Sigmoid colon (tissue), 3 donors: ENCODE measurements around the gene NAGS.

ENCODE experiments used
- POLR2A ChIP-seq, 2 donors: fragments of 450-650 bp; IDR thresholded peaks; one replicate each; pipeline ENCODE4 v1.6.1; 2016; ENCODE audit warnings: antibody characterized with exemption in 2 of 2, mild to moderate bottlenecking in 2 of 2, moderate library complexity in 2 of 2
- TF ChIP-seq, protein P1 (sequence below), 4 experiments: fragments of 450-650 bp in 3 of 4; fragments of 200-600 bp in 1 of 4; IDR thresholded peaks; one replicate each; pipeline ENCODE4 v1.5.1; 2016 to 2019; ENCODE audit warnings: antibody characterized with exemption in 4 of 4, mild to moderate bottlenecking in 3 of 4, moderate library complexity in 2 of 4

DNA sequence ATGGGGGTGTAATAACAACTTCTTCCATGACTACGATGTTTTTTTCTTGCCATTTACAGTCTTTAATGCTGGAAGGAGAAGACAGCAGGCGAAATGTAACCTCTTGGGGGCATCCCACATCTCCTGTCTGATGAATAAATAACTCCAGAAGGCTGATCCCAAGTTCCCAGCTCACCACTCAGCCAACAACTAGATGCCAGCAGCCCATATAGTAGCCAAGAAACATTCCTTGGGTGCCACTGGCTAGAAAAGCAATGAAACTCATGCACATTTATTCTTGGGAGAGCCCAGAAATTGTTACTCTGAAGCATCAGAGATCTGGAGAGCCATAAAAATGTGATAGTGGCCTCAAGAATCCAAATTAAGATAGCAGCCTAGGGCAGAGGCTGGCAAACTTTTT, 33.0 kb downstream of the NAGS start:
- TF ChIP-seq, protein P1, sequence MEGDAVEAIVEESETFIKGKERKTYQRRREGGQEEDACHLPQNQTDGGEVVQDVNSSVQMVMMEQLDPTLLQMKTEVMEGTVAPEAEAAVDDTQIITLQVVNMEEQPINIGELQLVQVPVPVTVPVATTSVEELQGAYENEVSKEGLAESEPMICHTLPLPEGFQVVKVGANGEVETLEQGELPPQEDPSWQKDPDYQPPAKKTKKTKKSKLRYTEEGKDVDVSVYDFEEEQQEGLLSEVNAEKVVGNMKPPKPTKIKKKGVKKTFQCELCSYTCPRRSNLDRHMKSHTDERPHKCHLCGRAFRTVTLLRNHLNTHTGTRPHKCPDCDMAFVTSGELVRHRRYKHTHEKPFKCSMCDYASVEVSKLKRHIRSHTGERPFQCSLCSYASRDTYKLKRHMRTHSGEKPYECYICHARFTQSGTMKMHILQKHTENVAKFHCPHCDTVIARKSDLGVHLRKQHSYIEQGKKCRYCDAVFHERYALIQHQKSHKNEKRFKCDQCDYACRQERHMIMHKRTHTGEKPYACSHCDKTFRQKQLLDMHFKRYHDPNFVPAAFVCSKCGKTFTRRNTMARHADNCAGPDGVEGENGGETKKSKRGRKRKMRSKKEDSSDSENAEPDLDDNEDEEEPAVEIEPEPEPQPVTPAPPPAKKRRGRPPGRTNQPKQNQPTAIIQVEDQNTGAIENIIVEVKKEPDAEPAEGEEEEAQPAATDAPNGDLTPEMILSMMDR (IDR thresholded peaks at IDR 0.05) = no peak
- TF ChIP-seq POLR2A (IDR thresholded peaks at IDR 0.05) = no peak
